ENCODE data around the gene HACD3. TPM values are rescaled to one million over a fixed set of nuclear protein-coding genes. Genes with fewer than 3 reads are reported as not detected.
"Not testable (repeated sequence)": the region's sequence is repeated elsewhere in the genome, so short reads cannot be mapped to it uniquely, and the experiment has no call there.

HACD3 gene
- polyA plus RNA-seq, 1 experiment = 40.9 TPM

DNA sequence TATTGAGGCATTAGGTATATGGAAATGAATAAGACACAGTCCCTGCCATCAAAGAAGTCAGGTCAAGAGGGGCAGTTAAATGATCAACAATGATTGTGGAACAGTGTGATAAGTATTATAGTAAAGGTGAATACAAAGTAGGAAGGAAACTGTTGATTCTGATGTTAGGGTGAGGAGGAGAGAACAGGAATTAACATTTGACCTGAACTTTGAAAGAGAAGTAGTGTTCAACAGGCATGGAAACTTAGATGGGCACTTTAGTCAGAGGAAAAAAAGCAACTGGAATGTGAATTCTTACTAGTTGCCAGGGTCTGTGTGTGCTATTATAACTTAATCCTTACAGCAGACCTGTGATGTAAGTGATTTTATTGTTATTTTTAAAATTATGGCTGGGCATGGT is 17.6 kb downstream of the HACD3 start:
- no peaks in the 10 kb centered on the region for H3K27me3 ChIP-seq (ENCODE audit: control insufficient read depth, insufficient read depth, low read length)
- H3K4me3 ChIP-seq (ENCODE audit: low read depth, low read length) = no peak overlapping the region
- ChIA-PET POLR2A (no interaction called here), CTCF (no interaction called here)
- no peaks in the 10 kb centered on the region for H3K36me3 ChIP-seq (ENCODE audit: control insufficient read depth, insufficient read depth, low read length)
- DNase-seq (ENCODE audit: low read depth) = no peak
- no peak for TF ChIP-seq CTCF (IDR thresholded peaks at IDR 0.05; ENCODE audit: insufficient read depth, low read depth, low read length)

GRCh38 chr15:65549288-65549687 is 19.0 kb downstream of the HACD3 start:
- POLR2A ChIA-PET; H3K27me3 ChIP-seq (ENCODE audit: control insufficient read depth, insufficient read depth, low read length); DNase-seq (ENCODE audit: low read depth); H3K36me3 ChIP-seq (ENCODE audit: control insufficient read depth, insufficient read depth, low read length); H3K4me3 ChIP-seq (ENCODE audit: low read depth, low read length): not testable (repeated sequence)
- CTCF ChIA-PET = interaction anchor here (1.3 to 1.4 kb wide), 2 partner anchors 18 to 30 kb away, joined by 3 to 5 read pairs; no protein-coding TSS in a partner anchor

DNA sequence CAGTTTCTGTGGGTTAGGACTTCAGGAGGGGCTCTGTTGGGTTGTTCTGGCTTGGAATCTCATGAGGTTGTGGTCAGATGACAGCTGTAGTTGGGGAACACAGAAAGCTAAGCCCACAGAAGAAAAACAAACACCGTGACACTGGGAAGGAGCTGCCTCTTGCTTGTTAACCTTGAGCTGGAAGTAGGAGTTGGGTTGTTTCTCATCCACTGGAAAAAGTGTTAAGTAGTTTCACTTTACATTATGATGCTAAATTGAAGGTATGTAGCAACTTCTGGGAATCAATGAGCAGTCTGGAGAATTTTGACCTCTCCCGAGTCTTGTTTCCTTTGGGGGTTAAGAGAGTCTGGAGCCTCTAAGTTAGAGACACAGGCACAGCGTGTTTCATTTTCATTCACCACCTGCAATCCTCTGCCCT is 20.4 kb downstream of the HACD3 start:
- ChIA-PET CTCF (interaction anchor here (1.3 kb wide), 1 partner anchor 29 kb away, joined by 5 read pairs; no protein-coding TSS in a partner anchor), POLR2A (no interaction called here)
- no peak for TF ChIP-seq CTCF (IDR thresholded peaks at IDR 0.05; ENCODE audit: insufficient read depth, low read depth, low read length)
- no peaks in the 10 kb centered on the region for H3K27me3 ChIP-seq (ENCODE audit: control insufficient read depth, insufficient read depth, low read length)
- DNase-seq (ENCODE audit: low read depth) = no peak
- H3K4me3 ChIP-seq (ENCODE audit: low read depth, low read length) = no peak overlapping the region
- no peaks in the 10 kb centered on the region for H3K36me3 ChIP-seq (ENCODE audit: control insufficient read depth, insufficient read depth, low read length)

DNA sequence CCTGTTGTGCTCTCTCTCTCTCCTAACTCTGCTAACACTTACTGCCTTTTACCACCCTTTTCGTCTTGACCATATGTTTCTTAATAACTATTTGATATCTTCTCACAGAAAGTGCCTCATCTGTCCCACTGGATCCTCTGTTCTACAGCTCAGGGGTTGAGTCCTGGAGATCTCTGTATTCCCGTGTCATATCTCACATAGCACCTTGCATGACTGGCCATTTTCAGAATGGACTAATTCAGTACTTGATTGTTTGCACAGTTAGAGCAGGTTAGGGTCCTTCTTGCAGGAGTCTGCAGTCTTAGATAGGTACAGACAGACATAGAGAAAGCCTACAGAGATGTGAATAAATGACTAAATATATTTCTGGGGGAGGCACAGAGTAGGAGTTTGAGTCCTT is 20.9 kb downstream of the HACD3 start:
- ChIA-PET POLR2A (no interaction called here), CTCF (no interaction called here)
- no peak for TF ChIP-seq CTCF (IDR thresholded peaks at IDR 0.05; ENCODE audit: insufficient read depth, low read depth, low read length)
- no peak overlapping the region for H3K4me3 ChIP-seq (ENCODE audit: low read depth, low read length)
- H3K27me3 ChIP-seq (ENCODE audit: control insufficient read depth, insufficient read depth, low read length) = no peaks in the 10 kb centered on the region
- H3K36me3 ChIP-seq (ENCODE audit: control insufficient read depth, insufficient read depth, low read length) = no peaks in the 10 kb centered on the region
- no peak for DNase-seq (ENCODE audit: low read depth)

- POLR2A ChIA-PET = interaction anchor here (0.6 kb wide), 1 partner anchor 66 kb away, joined by 5 read pairs; no protein-coding TSS in a partner anchor
- DNase-seq (ENCODE audit: low read depth); H3K4me3 ChIP-seq (ENCODE audit: low read depth, low read length); CTCF ChIA-PET; H3K27me3 ChIP-seq (ENCODE audit: control insufficient read depth, insufficient read depth, low read length); H3K36me3 ChIP-seq (ENCODE audit: control insufficient read depth, insufficient read depth, low read length): not testable (repeated sequence)
Measured at GRCh38 chr15:65552851-65553250, 22.6 kb downstream of the HACD3 start.

- ChIA-PET POLR2A (no interaction called here), CTCF (no interaction called here)
- no peak for TF ChIP-seq CTCF (IDR thresholded peaks at IDR 0.05; ENCODE audit: insufficient read depth, low read depth, low read length)
- Histone ChIP-seq H3K27me3 (ENCODE audit: control insufficient read depth, insufficient read depth, low read length) (no peaks in the 10 kb centered on the region), H3K4me3 (ENCODE audit: low read depth, low read length) (no peak overlapping the region), H3K36me3 (ENCODE audit: control insufficient read depth, insufficient read depth, low read length) (peaks cover 2% of the 10 kb centered on the region; the same call in 1 of the 2 replicates)
- no peak for DNase-seq (ENCODE audit: low read depth)
Measured at GRCh38 chr15:65553691-65554090, 23.4 kb downstream of the HACD3 start.

Data from BJ (cell line).